H1 (cell line): ENCODE results near the gene OLAH. TPM values are rescaled to one million over a fixed set of nuclear protein-coding genes. Genes with fewer than 3 reads are reported as not detected.
A peak's percentile ranks its signal among the peaks of the same experiment; 100 is the strongest.

ENCODE experiments used
- CTCF ChIA-PET: fragments of 300-600 bp; sonication (Branson Sonifier 250); formaldehyde crosslinking; loops from one replicate; lab custom pipeline; 2021; ENCODE audit not compliant: partially characterized antibody; lab: Charles Lee
- POLR2A ChIA-PET: fragments of 300-600 bp; sonication (Branson Sonifier 250); formaldehyde crosslinking; loops from one replicate; lab custom pipeline; 2021; ENCODE audit warnings: inconsistent platforms; ENCODE audit not compliant: partially characterized antibody; lab: Charles Lee
- DNase-seq, 2 experiments: peaks; one replicate each; pipeline versions ENCODE4 v3.0.0 to v3.0.0-alpha.2; 2010 to 2022; ENCODE audit warnings: low spot score in 2 of 2, low read depth in 1 of 2, mixed read lengths in 1 of 2
- FAIRE-seq: peaks from 2 replicates; lab custom pipeline; 2011; peaks lifted over from hg19 to GRCh38; lab: Jason Lieb, UNC
- H2AFZ ChIP-seq: 2 replicates; pipeline ENCODE4 v1.8.1; 2012; ENCODE audit warnings: low read length, inconsistent platforms
- H2AK5ac ChIP-seq: 2 replicates; pipeline ENCODE4 v1.6.1; 2013; ENCODE audit warnings: low read depth, low read length
- H2BK120ac ChIP-seq: replicated peaks from 2 replicates; pipeline ENCODE3; 2013; ENCODE audit warnings: low read depth, low read length, inconsistent platforms
- H2BK12ac ChIP-seq: 2 replicates; pipeline ENCODE4 v1.6.1; 2013; ENCODE audit warnings: low read depth, low read length
- H2BK15ac ChIP-seq: 2 replicates; pipeline ENCODE4 v1.6.1; 2013; ENCODE audit warnings: low read length
- H2BK20ac ChIP-seq: 2 replicates; pipeline ENCODE4 v1.6.1; 2013; ENCODE audit warnings: low read length
- H2BK5ac ChIP-seq: 2 replicates; pipeline ENCODE4 v1.6.1; 2013; ENCODE audit warnings: low read depth, low read length
- H3K14ac ChIP-seq: 2 replicates; pipeline ENCODE4 v1.6.1; 2013; ENCODE audit warnings: inconsistent platforms; ENCODE audit not compliant: insufficient read length
- H3K18ac ChIP-seq: 2 replicates; pipeline ENCODE4 v1.6.1; 2013; ENCODE audit warnings: low read length; ENCODE audit errors: extremely low read depth
- H3K23ac ChIP-seq: 2 replicates; pipeline ENCODE4 v1.6.1; 2013; ENCODE audit warnings: inconsistent platforms; ENCODE audit not compliant: insufficient read length
- H3K23me2 ChIP-seq: 2 replicates; pipeline ENCODE4 v1.6.1; 2013; ENCODE audit warnings: low read depth, low read length
- H3K27ac ChIP-seq: 2 replicates; pipeline ENCODE4 v1.6.1; 2011; ENCODE audit warnings: low read depth, low read length, inconsistent platforms
- H3K27me3 ChIP-seq, 4 experiments: replicated peaks in 1 of 4; 1 replicate in 1 of 4; 2 replicates in 3 of 4; pipeline versions ENCODE4 v1.6.1 to v1.8.1; 2011 to 2013; ENCODE audit warnings: low read length in 3 of 4, mild to moderate bottlenecking in 3 of 4, inconsistent platforms in 2 of 4, mixed read lengths in 2 of 4, moderate library complexity in 1 of 4; ENCODE audit not compliant: control insufficient read depth in 3 of 4, insufficient read depth in 3 of 4; ENCODE audit errors: extremely low read depth in 1 of 4
- H3K36me3 ChIP-seq, 4 experiments: 2 replicates each; pipeline versions ENCODE4 v1.6.1 to v1.8.1; 2011 to 2013; ENCODE audit warnings: mild to moderate bottlenecking in 4 of 4, low read length in 3 of 4, moderate library complexity in 2 of 4, control low read depth in 1 of 4, inconsistent platforms in 1 of 4; ENCODE audit not compliant: insufficient read depth in 4 of 4, control insufficient read depth in 2 of 4
- H3K4ac ChIP-seq: replicated peaks from 2 replicates; pipeline ENCODE3; 2013; ENCODE audit warnings: low read length, low read depth, mixed read lengths, inconsistent platforms; ENCODE audit not compliant: insufficient read length
- H3K4me1 ChIP-seq, 4 experiments: replicated peaks in 1 of 4; 1 replicate in 1 of 4; 2 replicates in 3 of 4; pipeline versions ENCODE4 v1.6.1 to v1.8.1; 2011 to 2013; ENCODE audit warnings: low read length in 3 of 4, inconsistent platforms in 2 of 4, mixed read lengths in 1 of 4; ENCODE audit not compliant: insufficient read depth in 4 of 4, control insufficient read depth in 3 of 4
- H3K4me2 ChIP-seq, 2 experiments: 2 replicates each; pipeline versions ENCODE4 v1.6.1 to v1.8.1; 2011 to 2013; ENCODE audit warnings: low read depth in 2 of 2, low read length in 2 of 2, control low read depth in 1 of 2, inconsistent platforms in 1 of 2, mild to moderate bottlenecking in 1 of 2; ENCODE audit not compliant: insufficient read depth in 1 of 2
- H3K4me3 ChIP-seq, 4 experiments: fragments of 200-600, 300-600 bp in 1 of 4; sonication (generic), shearing (Covaris generic), sonication (Bioruptor Twin) in 1 of 4; 2 replicates each; pipeline versions ENCODE4 v1.5.1 to v1.8.1; 2011 to 2016; ENCODE audit warnings: low read length in 4 of 4, low read depth in 3 of 4, control low read depth in 2 of 4, inconsistent platforms in 2 of 4, mild to moderate bottlenecking in 2 of 4, mixed read lengths in 1 of 4, moderate library complexity in 1 of 4; ENCODE audit not compliant: insufficient read depth in 2 of 4; ENCODE audit errors: extremely low read depth in 1 of 4
- H3K56ac ChIP-seq: replicated peaks from 2 replicates; pipeline ENCODE3; 2013; ENCODE audit warnings: low read depth, mild to moderate bottlenecking, mixed read lengths, low read length, inconsistent platforms; ENCODE audit not compliant: insufficient read length
- H3K79me1 ChIP-seq: 2 replicates; pipeline ENCODE4 v1.6.1; 2013; ENCODE audit warnings: low read depth, low read length, control low read depth
- H3K79me2 ChIP-seq, 2 experiments: 2 replicates each; pipeline versions ENCODE4 v1.6.1 to v1.8.1; 2012 to 2013; ENCODE audit warnings: low read length in 2 of 2, mild to moderate bottlenecking in 2 of 2, inconsistent platforms in 1 of 2; ENCODE audit not compliant: insufficient read depth in 2 of 2, control insufficient read depth in 1 of 2
- H3K9ac ChIP-seq, 4 experiments: replicated peaks in 1 of 4; 1 replicate in 1 of 4; 2 replicates in 3 of 4; pipeline versions ENCODE4 v1.6.1 to v1.8.1; 2011 to 2013; ENCODE audit warnings: low read depth in 3 of 4, low read length in 3 of 4, control low read depth in 2 of 4, mild to moderate bottlenecking in 2 of 4, moderate library complexity in 2 of 4, inconsistent platforms in 1 of 4; ENCODE audit errors: extremely low read depth in 1 of 4
- H3K9me3 ChIP-seq, 2 experiments: 2 replicates each; pipeline versions ENCODE4 v1.6.1 to v1.8.1; 2012 to 2013; ENCODE audit warnings: mild to moderate bottlenecking in 2 of 2, moderate library complexity in 2 of 2, control low read depth in 1 of 2, inconsistent platforms in 1 of 2, low read depth in 1 of 2, low read length in 1 of 2, mixed read lengths in 1 of 2; ENCODE audit not compliant: insufficient read depth in 2 of 2
- H4K20me1 ChIP-seq, 2 experiments: replicated peaks in 1 of 2; 2 replicates each; pipeline versions ENCODE3 to v1.8.1; 2011 to 2013; ENCODE audit warnings: inconsistent platforms in 2 of 2, low read length in 2 of 2, mild to moderate bottlenecking in 1 of 2; ENCODE audit not compliant: insufficient read depth in 2 of 2, control insufficient read depth in 1 of 2
- H4K5ac ChIP-seq: 2 replicates; pipeline ENCODE4 v1.6.1; 2013; ENCODE audit warnings: low read length, low read depth, mixed read lengths, inconsistent platforms; ENCODE audit not compliant: insufficient read length
- H4K8ac ChIP-seq: 2 replicates; pipeline ENCODE4 v1.8.0; 2013; ENCODE audit warnings: mild to moderate bottlenecking, moderate library complexity, low read length, inconsistent platforms; ENCODE audit not compliant: insufficient read depth; ENCODE audit errors: extremely low read depth
- H4K91ac ChIP-seq: replicated peaks from 2 replicates; pipeline ENCODE3; 2013; ENCODE audit warnings: low read length, mixed read lengths, inconsistent platforms; ENCODE audit not compliant: insufficient read length
- ASH2L ChIP-seq: fragments of 200-600, 300-600 bp; sonication (generic); IDR thresholded peaks from one replicate; pipeline ENCODE4 v1.7.1; 2017; ENCODE audit warnings: low read length
- CTBP2 ChIP-seq: IDR thresholded peaks from 2 replicates; pipeline ENCODE4 v1.7.0; 2011; ENCODE audit warnings: borderline replicate concordance, mild to moderate bottlenecking, moderate library complexity, mixed read lengths, low read length; ENCODE audit not compliant: insufficient read depth, insufficient read length
- WGBS, 2 experiments: shearing (Covaris generic) in 1 of 2; methylation state at CpG; one replicate each; pipeline versions ENCODE4 v1.1.6 to v1.1.7; 2013 to 2015; ENCODE audit warnings: low lambda C conversion rate in 2 of 2, mixed read lengths in 2 of 2, inconsistent platforms in 1 of 2, low coverage in 1 of 2, missing lambda C conversion rate in 1 of 2; ENCODE audit not compliant: insufficient replicate concordance in 2 of 2, insufficient coverage in 1 of 2, insufficient read length in 1 of 2; ENCODE audit errors: extremely low coverage in 1 of 2, missing lambda C conversion rate in 1 of 2; 5-methylcytosine and 5-hydroxymethylcytosine counted together
- polyA plus RNA-seq, 7 experiments: library from polyadenylated mRNA; depleted of rRNA in 3 of 7; stranded (reverse) in 5 of 7; unstranded in 2 of 7; fragments of >200 nt in 5 of 7; fragments of 200-250 nt in 2 of 7; gene quantifications; 1 replicate in 5 of 7; 2 replicates in 1 of 7; 4 replicates in 1 of 7; pipeline versions ENCODE4 v1.2.1 to v1.2.3, GENCODE V29; 2011 to 2013; ENCODE audit warnings: missing spikeins in 2 of 7, mixed read lengths in 2 of 7
- total RNA-seq: library from RNA; stranded (reverse); fragmentation: NEBNext Ultra II Directional; extraction: Animal tissue kit (Norgen Biotek cat#: 25700); gene quantifications from 2 replicates; pipeline ENCODE4 v1.2.1, GENCODE V29; 2021

Gene OLAH
- total and polyA plus RNA-seq, 2 of the 8 experiments (the other 6 are each of a cell fraction or from before 2014, with no cell fraction given) = not detected

GRCh38 chr10:15083674-15084501 is 40.1 kb downstream of the OLAH start:
- H3K18ac ChIP-seq = no peak overlapping the region; the same call in 1 of the 2 replicates
- no peaks in the 10 kb centered on the region for H3K9me3 ChIP-seq
- H3K36me3 ChIP-seq = no peaks in the 10 kb centered on the region
- no peak overlapping the region for H3K4ac ChIP-seq
- H2AK5ac ChIP-seq = no peak overlapping the region; the same call in 1 of the 2 replicates
- H2BK20ac ChIP-seq = no peak overlapping the region
- H2BK120ac ChIP-seq = no peak overlapping the region
- no peak overlapping the region for H4K91ac ChIP-seq
- no peak overlapping the region for H4K5ac ChIP-seq
- peaks cover 0 to 10% (median 5%) of the 10 kb centered on the region in 4 experiments; a peak in 5 of 7 replicates for H3K4me1 ChIP-seq
- H3K9ac ChIP-seq = peak overlapping the region in 2 of 4 experiments; percentile 14 to 48; a peak in 2 of 7 replicates
- H3K14ac ChIP-seq = no peak overlapping the region
- H3K79me1 ChIP-seq = 0 out of 2 replicates have a peak, but pooled peaks cover 2% of the 10 kb centered on the region
- H2BK15ac ChIP-seq = no peak overlapping the region
- POLR2A ChIA-PET = interaction anchor here (1.0 to 6.0 kb wide), 2 partner anchors 8 to 15 kb away, joined by 3 to 33 read pairs; partner anchors contain the start of gene RPP38
- no peaks in the 10 kb centered on the region for H3K79me2 ChIP-seq
- H2AFZ ChIP-seq = 0 out of 2 replicates have a peak overlapping the region, but pooled peaks have one; percentile 38
- no peak overlapping the region for H3K56ac ChIP-seq
- H2BK12ac ChIP-seq = peak overlapping the region; percentile 72
- CTCF ChIA-PET = interaction anchor here (0.8 to 3.4 kb wide), 6 partner anchors 9 to 133 kb away, joined by 3 to 16 read pairs (median 4); no protein-coding TSS in a partner anchor
- no peaks in the 10 kb centered on the region for H3K27me3 ChIP-seq
- H4K20me1 ChIP-seq = no peaks in the 10 kb centered on the region
- WGBS, 2 experiments = 89% methylated on average over 18 of the region's 18 CpGs; no CpG with 5 or more reads in 1 of the 2 experiments
- H3K4me3 ChIP-seq = peak overlapping the region in 1 of 4 experiments; percentile 40; a peak in 1 of 8 replicates
- peak overlapping the region; percentile 44 to 46; a peak in 3 of 4 replicates for H3K4me2 ChIP-seq
- FAIRE-seq (no peak), DNase-seq (no peak)
- TF ChIP-seq ASH2L = peak; percentile 48
- TF ChIP-seq CTBP2 = no peak
- no peaks in the 10 kb centered on the region for H3K23me2 ChIP-seq
- peak overlapping the region; percentile 69; the same call in 1 of the 2 replicates for H2BK5ac ChIP-seq
- peak overlapping the region; percentile 68 for H3K27ac ChIP-seq
- no peak overlapping the region for H4K8ac ChIP-seq
- H3K23ac ChIP-seq = no peak overlapping the region
